ENCODE data around the gene DOCK7.

DOCK7 gene

DNA sequence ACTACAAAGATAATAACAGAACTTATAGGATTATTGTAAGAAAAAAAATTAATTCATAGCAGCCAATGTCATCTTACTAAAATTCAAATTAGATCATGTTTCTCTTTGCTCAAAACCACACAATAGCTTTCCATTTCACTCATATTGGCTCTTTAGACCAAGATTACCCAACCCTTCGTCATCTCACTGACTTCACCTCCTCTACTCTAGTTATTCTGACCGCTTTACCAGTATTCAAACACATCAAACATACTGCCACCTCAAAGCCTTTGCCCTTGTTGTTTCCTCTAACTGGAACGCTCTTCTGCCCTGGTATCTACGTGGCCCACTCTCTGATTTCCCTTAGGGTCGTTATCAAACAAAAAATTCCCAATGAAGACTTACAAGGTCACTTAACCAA lies 89.1 kb downstream of the DOCK7 start:
- Histone ChIP-seq H3K9ac (ENCODE audit: low read length) (no peak overlapping the region), H4K20me1 (ENCODE audit: low read depth, low read length) (no peaks in the 10 kb centered on the region), H3K9me2 (replicated peaks; ENCODE audit: insufficient read depth, low read length) (no peaks in the 10 kb centered on the region), H3K27ac (ENCODE audit: low read depth, low read length) (no peak overlapping the region), H3K4me2 (ENCODE audit: low read depth, low read length, poor library complexity, severe bottlenecking) (no peak overlapping the region), H3F3A (ENCODE audit: insufficient read depth) (no peaks in the 10 kb centered on the region), H3K27me3 (ENCODE audit: low read length) (no peaks in the 10 kb centered on the region), H3K9me3 (ENCODE audit: insufficient read depth, low read length) (no peaks in the 10 kb centered on the region), H3K4me3 (ENCODE audit: insufficient read depth, low read length, poor library complexity, severe bottlenecking) (no peak overlapping the region), H2AFZ (ENCODE audit: low read depth, low read length, severe bottlenecking) (no peak overlapping the region), H3K36me3 (ENCODE audit: low read length) (no peaks in the 10 kb centered on the region), H3K79me2 (ENCODE audit: insufficient read depth, low read length) (no peaks in the 10 kb centered on the region)
- TF ChIP-seq EZH2phosphoT487 (conservative IDR thresholded peaks at IDR 0.05; ENCODE audit: low read length), result no peak
- TF ChIP-seq, protein P1, sequence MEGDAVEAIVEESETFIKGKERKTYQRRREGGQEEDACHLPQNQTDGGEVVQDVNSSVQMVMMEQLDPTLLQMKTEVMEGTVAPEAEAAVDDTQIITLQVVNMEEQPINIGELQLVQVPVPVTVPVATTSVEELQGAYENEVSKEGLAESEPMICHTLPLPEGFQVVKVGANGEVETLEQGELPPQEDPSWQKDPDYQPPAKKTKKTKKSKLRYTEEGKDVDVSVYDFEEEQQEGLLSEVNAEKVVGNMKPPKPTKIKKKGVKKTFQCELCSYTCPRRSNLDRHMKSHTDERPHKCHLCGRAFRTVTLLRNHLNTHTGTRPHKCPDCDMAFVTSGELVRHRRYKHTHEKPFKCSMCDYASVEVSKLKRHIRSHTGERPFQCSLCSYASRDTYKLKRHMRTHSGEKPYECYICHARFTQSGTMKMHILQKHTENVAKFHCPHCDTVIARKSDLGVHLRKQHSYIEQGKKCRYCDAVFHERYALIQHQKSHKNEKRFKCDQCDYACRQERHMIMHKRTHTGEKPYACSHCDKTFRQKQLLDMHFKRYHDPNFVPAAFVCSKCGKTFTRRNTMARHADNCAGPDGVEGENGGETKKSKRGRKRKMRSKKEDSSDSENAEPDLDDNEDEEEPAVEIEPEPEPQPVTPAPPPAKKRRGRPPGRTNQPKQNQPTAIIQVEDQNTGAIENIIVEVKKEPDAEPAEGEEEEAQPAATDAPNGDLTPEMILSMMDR (IDR thresholded peaks at IDR 0.05; ENCODE audit: insufficient read depth, low read length, poor library complexity, severe bottlenecking), result no peak

DNA sequence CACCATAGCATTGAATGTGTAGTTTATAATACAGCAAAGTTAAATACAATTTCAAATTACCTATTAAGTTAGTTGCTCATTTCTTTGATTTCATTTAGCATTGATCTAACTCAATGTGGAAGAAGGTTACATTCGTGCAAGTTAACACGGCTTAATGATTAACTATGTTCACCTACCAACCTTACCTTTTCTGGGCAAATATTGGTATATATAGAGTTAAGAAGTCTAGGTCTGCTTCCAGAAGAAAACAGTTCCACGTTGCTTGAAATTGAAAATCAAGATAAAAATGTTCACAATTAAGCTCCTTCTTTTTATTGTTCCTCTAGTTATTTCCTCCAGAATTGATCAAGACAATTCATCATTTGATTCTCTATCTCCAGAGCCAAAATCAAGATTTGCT lies 90.9 kb downstream of the DOCK7 start, which contains the start of gene ANGPTL3:
Gene ANGPTL3 (plus strand): TSS at position 240 of the 400 bp plus-strand sequence. CDS start 47 bp downstream, at position 287.
- Histone ChIP-seq H3K27me3 (ENCODE audit: low read length) (no peaks in the 10 kb centered on the region), H3K27ac (ENCODE audit: low read depth, low read length) (no peak within 1 kb of the TSS), H2AFZ (ENCODE audit: low read depth, low read length, severe bottlenecking) (no peak within 1 kb of the TSS), H3K4me2 (ENCODE audit: low read depth, low read length, poor library complexity, severe bottlenecking) (no peak within 1 kb of the TSS), H3K9me3 (ENCODE audit: insufficient read depth, low read length) (no peaks in the 10 kb centered on the region), H3K9ac (ENCODE audit: low read length) (no peak within 1 kb of the TSS), H3K9me2 (replicated peaks; ENCODE audit: insufficient read depth, low read length) (no peaks in the 10 kb centered on the region), H3F3A (ENCODE audit: insufficient read depth) (no peaks in the 10 kb centered on the region), H4K20me1 (ENCODE audit: low read depth, low read length) (no peaks in the 10 kb centered on the region), H3K79me2 (ENCODE audit: insufficient read depth, low read length) (no peaks in the 10 kb centered on the region), H3K4me3 (ENCODE audit: insufficient read depth, low read length, poor library complexity, severe bottlenecking) (no peak within 1 kb of the TSS), H3K36me3 (ENCODE audit: low read length) (no peaks in the 10 kb centered on the region)
- TF ChIP-seq, protein P1 (IDR thresholded peaks at IDR 0.05; ENCODE audit: insufficient read depth, low read length, poor library complexity, severe bottlenecking), result no peak
- no peak for TF ChIP-seq EZH2phosphoT487 (conservative IDR thresholded peaks at IDR 0.05; ENCODE audit: low read length)

DNA sequence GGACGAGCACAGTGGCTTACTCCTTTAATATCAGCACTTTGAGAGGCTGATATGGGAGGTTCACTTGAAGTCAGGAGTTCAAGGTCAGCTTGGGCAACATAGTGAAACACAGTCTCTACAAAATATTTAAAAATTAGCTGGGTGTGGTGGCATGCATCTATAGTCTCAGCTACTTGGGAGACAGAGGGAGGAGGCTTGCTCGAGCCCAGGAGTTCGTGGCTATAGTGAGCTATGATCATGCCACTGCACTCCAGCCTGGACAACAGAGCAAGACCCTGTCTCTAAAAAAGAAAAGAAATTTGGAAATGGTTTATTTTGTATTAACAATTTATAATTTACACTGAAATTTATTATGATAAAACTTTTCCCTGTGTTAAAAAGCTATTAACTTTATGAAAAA lies 92.5 kb downstream of the DOCK7 start:
- Histone ChIP-seq H3K4me2 (ENCODE audit: low read depth, low read length, poor library complexity, severe bottlenecking) (no peak overlapping the region), H3K9ac (ENCODE audit: low read length) (no peak overlapping the region), H3K27me3 (ENCODE audit: low read length) (no peaks in the 10 kb centered on the region), H3F3A (ENCODE audit: insufficient read depth) (no peaks in the 10 kb centered on the region), H3K9me2 (replicated peaks; ENCODE audit: insufficient read depth, low read length) (no peaks in the 10 kb centered on the region), H3K9me3 (ENCODE audit: insufficient read depth, low read length) (no peaks in the 10 kb centered on the region), H3K4me3 (ENCODE audit: insufficient read depth, low read length, poor library complexity, severe bottlenecking) (no peak overlapping the region), H3K27ac (ENCODE audit: low read depth, low read length) (no peak overlapping the region), H2AFZ (ENCODE audit: low read depth, low read length, severe bottlenecking) (no peak overlapping the region), H3K36me3 (ENCODE audit: low read length) (no peaks in the 10 kb centered on the region), H4K20me1 (ENCODE audit: low read depth, low read length) (no peaks in the 10 kb centered on the region), H3K79me2 (ENCODE audit: insufficient read depth, low read length) (no peaks in the 10 kb centered on the region)
- TF ChIP-seq, protein P1 (IDR thresholded peaks at IDR 0.05; ENCODE audit: insufficient read depth, low read length, poor library complexity, severe bottlenecking), result no peak
- no peak for TF ChIP-seq EZH2phosphoT487 (conservative IDR thresholded peaks at IDR 0.05; ENCODE audit: low read length)

Data from SU-DHL-6 (cell line).